Fibroblast of skin of abdomen (primary cell): ENCODE results near the gene PKMYT1.
A peak's percentile ranks its signal among the peaks of the same experiment; 100 is the strongest.

ENCODE experiments used
- DNase-seq: peaks from one replicate; pipeline ENCODE4 v3.0.0-alpha.2; 2013

Gene PKMYT1

GRCh38 chr16:3017794-3018506 is 37.7 kb upstream of the PKMYT1 start, which contains the start of gene CLDN6:
CLDN6 (minus strand) TSS chr16:3018183; CDS start chr16:3016021, 2,162 bp downstream.
- DNase-seq, result no peak

- DNase-seq, result no peak
Measured at GRCh38 chr16:3017344-3017743, 37.1 kb upstream of the PKMYT1 start.

GRCh38 chr16:3015865-3016521 is 35.7 kb upstream of the PKMYT1 start:
- no peak for DNase-seq

GRCh38 chr16:3014971-3015370 is 34.7 kb upstream of the PKMYT1 start:
- no peak for DNase-seq

GRCh38 chr16:3013998-3014690 is 33.9 kb upstream of the PKMYT1 start:
- no peak for DNase-seq

GRCh38 chr16:3013491-3013951 is 33.3 kb upstream of the PKMYT1 start:
- no peak for DNase-seq

GRCh38 chr16:3012828-3013420 is 32.7 kb upstream of the PKMYT1 start, which contains the start of gene CLDN9:
CLDN9 (plus strand) TSS chr16:3012923; CDS start chr16:3013363, 440 bp downstream.
- no peak for DNase-seq

GRCh38 chr16:3012246-3012645 is 32.0 kb upstream of the PKMYT1 start:
- DNase-seq, result no peak

GRCh38 chr16:3010510-3010909 is 30.3 kb upstream of the PKMYT1 start:
- no peak for DNase-seq

- DNase-seq, result no peak
Measured at GRCh38 chr16:3009568-3010390, 29.5 kb upstream of the PKMYT1 start.

GRCh38 chr16:3008690-3009037 is 28.4 kb upstream of the PKMYT1 start:
- no peak for DNase-seq

- DNase-seq, result no peak
Measured at GRCh38 chr16:3007957-3008689, 27.9 kb upstream of the PKMYT1 start.

GRCh38 chr16:3007059-3007956 is 27.1 kb upstream of the PKMYT1 start:
- no peak for DNase-seq

- no peak for DNase-seq
Measured at GRCh38 chr16:3004781-3005284, 24.6 kb upstream of the PKMYT1 start.

GRCh38 chr16:3004319-3004718 is 24.1 kb upstream of the PKMYT1 start:
- DNase-seq, result no peak

GRCh38 chr16:3003582-3004270 is 23.5 kb upstream of the PKMYT1 start:
- peak; percentile 98 for DNase-seq

- DNase-seq, result no peak
Measured at GRCh38 chr16:3001316-3001715, 21.1 kb upstream of the PKMYT1 start.

- DNase-seq, result no peak
Measured at GRCh38 chr16:3000540-3000939, 20.3 kb upstream of the PKMYT1 start.

GRCh38 chr16:2999929-3000328 is 19.7 kb upstream of the PKMYT1 start:
- DNase-seq, result no peak

GRCh38 chr16:2996298-2996697 is 16.1 kb upstream of the PKMYT1 start:
- no peak for DNase-seq
